ENCODE results near the gene TMEM120B. TPM values are rescaled to one million over a fixed set of nuclear protein-coding genes. Genes with fewer than 3 reads are reported as not detected.
"Not testable (repeated sequence)": the region's sequence is repeated elsewhere in the genome, so short reads cannot be mapped to it uniquely, and the experiment has no call there.

The TMEM120B gene
- total RNA-seq, 1 experiment from 2014 or later = 22.3 TPM

GRCh38 chr12:121702944-121703343 is 9.6 kb upstream of the TMEM120B start:
- ChIA-PET CTCF (no interaction called here), POLR2A (ENCODE audit: low non-redundant PET) (no interaction called here)
- Histone ChIP-seq H3K4me3 (ENCODE audit: low read depth, low read length, poor library complexity, severe bottlenecking) (no peak overlapping the region), H3K36me3 (ENCODE audit: insufficient read depth, low read length, poor library complexity, severe bottlenecking) (no peaks in the 10 kb centered on the region), H3K27me3 (replicated peaks; ENCODE audit: insufficient read depth, low read depth, low read length, poor library complexity) (no peaks in the 10 kb centered on the region), H3K4me1 (ENCODE audit: insufficient read depth, low read length, poor library complexity, severe bottlenecking) (no peaks in the 10 kb centered on the region), H3K27ac (ENCODE audit: low read depth, low read length, poor library complexity, severe bottlenecking) (no peak overlapping the region), H3K9me3 (ENCODE audit: low read depth, low read length, poor library complexity, severe bottlenecking) (no peaks in the 10 kb centered on the region)
- TF ChIP-seq EZH2 (IDR thresholded peaks at IDR 0.05; ENCODE audit: borderline replicate concordance, low read depth, low read length, poor library complexity, severe bottlenecking) = no peak
- TF ChIP-seq CTCF (conservative IDR thresholded peaks at IDR 0.05; ENCODE audit: low read depth, low read length) = no peak
- no TSS peak for BruUV-seq (replicated peaks)
- DNase-seq (ENCODE audit: low spot score) = no peak
- intact Hi-C loops (cut with micrococcal nuclease; ENCODE audit: unreplicated experiment) = no loop called here

DNA sequence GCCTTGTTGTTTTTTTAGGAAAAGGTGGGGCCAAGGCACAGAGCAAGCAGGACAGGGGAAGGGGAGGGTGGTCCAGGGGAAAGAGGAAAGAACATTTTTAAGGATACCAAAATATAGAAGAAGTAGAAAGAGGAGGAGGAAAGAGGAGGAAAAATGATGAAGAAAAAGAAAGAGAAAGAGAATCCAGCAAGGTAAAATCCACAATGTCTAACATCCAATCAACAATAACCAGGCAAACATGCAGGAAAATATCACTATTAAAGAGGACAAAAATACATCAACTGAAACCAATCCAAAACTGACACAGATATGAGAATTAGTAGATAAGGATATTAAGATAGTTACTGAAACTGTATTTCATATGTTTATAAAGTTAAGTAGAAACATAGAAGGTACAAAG is 7.0 kb upstream of the TMEM120B start:
- H3K27ac ChIP-seq (ENCODE audit: low read depth, low read length, poor library complexity, severe bottlenecking) = no peak overlapping the region
- H3K9me3 ChIP-seq (ENCODE audit: low read depth, low read length, poor library complexity, severe bottlenecking) = no peaks in the 10 kb centered on the region
- TF ChIP-seq EZH2 (IDR thresholded peaks at IDR 0.05; ENCODE audit: borderline replicate concordance, low read depth, low read length, poor library complexity, severe bottlenecking) (no peak), CTCF (conservative IDR thresholded peaks at IDR 0.05; ENCODE audit: low read depth, low read length) (no peak)
- H3K36me3 ChIP-seq (ENCODE audit: insufficient read depth, low read length, poor library complexity, severe bottlenecking) = no peaks in the 10 kb centered on the region
- POLR2A ChIA-PET (ENCODE audit: low non-redundant PET) = no interaction called here
- H3K4me1 ChIP-seq (ENCODE audit: insufficient read depth, low read length, poor library complexity, severe bottlenecking) = no peaks in the 10 kb centered on the region
- no peak overlapping the region for H3K4me3 ChIP-seq (ENCODE audit: low read depth, low read length, poor library complexity, severe bottlenecking)
- no peaks in the 10 kb centered on the region for H3K27me3 ChIP-seq (replicated peaks; ENCODE audit: insufficient read depth, low read depth, low read length, poor library complexity)
- CTCF ChIA-PET = no interaction called here
- intact Hi-C loops (cut with micrococcal nuclease; ENCODE audit: unreplicated experiment) = no loop called here
- DNase-seq (ENCODE audit: low spot score) = no peak
- no TSS peak for BruUV-seq (replicated peaks)

DNA sequence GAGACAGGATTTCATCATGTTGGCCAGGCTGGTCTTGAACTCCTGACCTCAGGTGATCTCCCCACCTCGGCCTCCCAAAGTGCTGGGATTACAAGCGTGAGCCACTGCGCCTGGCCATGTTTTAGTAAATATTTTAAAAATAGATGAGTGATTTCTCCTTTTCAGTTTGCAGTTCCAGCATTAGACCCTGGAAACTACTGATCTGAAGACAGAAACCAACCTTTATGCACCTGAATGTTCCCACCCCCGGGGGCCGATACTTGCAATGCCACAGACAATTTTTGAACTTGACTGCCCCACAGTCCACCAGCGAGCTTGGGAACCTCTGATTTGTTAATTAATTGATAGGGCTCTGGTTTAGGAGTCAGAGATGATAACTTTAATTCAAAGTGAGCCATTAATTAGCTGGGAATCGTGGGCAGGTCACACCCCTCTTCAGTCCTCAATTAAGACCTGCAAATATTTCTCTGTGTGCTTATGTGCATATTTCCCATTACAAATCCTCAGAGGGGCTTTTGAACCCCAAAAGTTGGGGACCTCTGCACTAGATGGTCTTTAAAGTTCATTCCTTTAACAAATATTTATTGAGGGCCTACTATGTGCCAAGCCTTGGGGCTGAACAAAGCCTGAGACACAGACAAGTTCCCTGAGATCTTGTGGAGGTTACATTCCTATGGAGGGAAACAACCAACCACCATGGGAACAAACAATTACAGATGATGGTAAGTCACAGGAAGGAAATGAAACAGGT is 4.1 kb upstream of the TMEM120B start:
- ChIA-PET POLR2A (ENCODE audit: low non-redundant PET) (no interaction called here), CTCF (no interaction called here)
- no peak for TF ChIP-seq CTCF (conservative IDR thresholded peaks at IDR 0.05; ENCODE audit: low read depth, low read length)
- no peak for TF ChIP-seq EZH2 (IDR thresholded peaks at IDR 0.05; ENCODE audit: borderline replicate concordance, low read depth, low read length, poor library complexity, severe bottlenecking)
- no peaks in the 10 kb centered on the region for H3K36me3 ChIP-seq (ENCODE audit: insufficient read depth, low read length, poor library complexity, severe bottlenecking)
- H3K27me3 ChIP-seq (replicated peaks; ENCODE audit: insufficient read depth, low read depth, low read length, poor library complexity) = no peaks in the 10 kb centered on the region
- DNase-seq (ENCODE audit: low spot score) = no peak
- H3K9me3 ChIP-seq (ENCODE audit: low read depth, low read length, poor library complexity, severe bottlenecking) = no peaks in the 10 kb centered on the region
- no TSS peak for BruUV-seq (replicated peaks)
- no peak overlapping the region for H3K4me3 ChIP-seq (ENCODE audit: low read depth, low read length, poor library complexity, severe bottlenecking)
- intact Hi-C loops (cut with micrococcal nuclease; ENCODE audit: unreplicated experiment) = no loop called here
- no peak overlapping the region for H3K27ac ChIP-seq (ENCODE audit: low read depth, low read length, poor library complexity, severe bottlenecking)
- H3K4me1 ChIP-seq (ENCODE audit: insufficient read depth, low read length, poor library complexity, severe bottlenecking) = no peaks in the 10 kb centered on the region

DNA sequence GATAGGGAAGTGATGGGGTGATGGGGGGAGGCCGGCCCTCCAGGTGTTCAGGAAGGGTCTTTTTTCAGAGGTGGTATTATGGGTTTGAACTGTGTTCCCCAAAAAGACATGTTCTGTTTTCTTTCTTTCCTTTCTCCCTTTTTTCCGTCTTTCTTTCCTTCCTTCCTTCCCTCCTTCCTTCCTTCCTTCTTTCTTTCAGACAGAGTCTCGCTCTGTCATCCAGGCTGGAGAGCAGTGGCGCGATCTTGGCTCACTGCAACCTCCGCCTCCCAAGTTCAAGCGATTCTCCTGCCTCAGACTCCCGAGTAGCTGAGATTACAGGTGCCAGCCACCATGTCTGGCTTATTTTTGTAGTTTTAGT is 3.5 kb upstream of the TMEM120B start:
- H3K36me3 ChIP-seq (ENCODE audit: insufficient read depth, low read length, poor library complexity, severe bottlenecking); BruUV-seq (replicated peaks); POLR2A ChIA-PET (ENCODE audit: low non-redundant PET); H3K4me1 ChIP-seq (ENCODE audit: insufficient read depth, low read length, poor library complexity, severe bottlenecking); H3K4me3 ChIP-seq (ENCODE audit: low read depth, low read length, poor library complexity, severe bottlenecking); H3K9me3 ChIP-seq (ENCODE audit: low read depth, low read length, poor library complexity, severe bottlenecking); DNase-seq (ENCODE audit: low spot score); H3K27me3 ChIP-seq (replicated peaks; ENCODE audit: insufficient read depth, low read depth, low read length, poor library complexity); intact Hi-C loops (cut with micrococcal nuclease; ENCODE audit: unreplicated experiment); H3K27ac ChIP-seq (ENCODE audit: low read depth, low read length, poor library complexity, severe bottlenecking); CTCF ChIA-PET: not testable (repeated sequence)

Measured in A673 (cell line).